SK-N-SH treated with all-trans-retinoic acid at 6 μM for 48 hours (cell line): ENCODE results near the gene CAAP1.

Experiments used
- ATAC-seq: fragments of 200-7000 bp; cut with Tn5 transposase; 3 replicates; pipeline ENCODE4 v1.9.1; 2020; ENCODE audit warnings: mild to moderate bottlenecking, moderate library complexity
- ARNTL ChIP-seq: fragments of 450-650 bp; formaldehyde crosslinking; IDR thresholded peaks from 2 replicates; pipeline ENCODE4 v1.5.0; 2020; ENCODE audit warnings: low read depth, mild to moderate bottlenecking, moderate library complexity, borderline replicate concordance
- BACH2 ChIP-seq: fragments of 250-450 bp; sonication (Bioruptor Pico); IDR thresholded peaks from 2 replicates; pipeline ENCODE4 v1.9.0; 2021; ENCODE audit warnings: mild to moderate bottlenecking, borderline replicate concordance
- CREB5 ChIP-seq: fragments of 250-450 bp; sonication (Bioruptor Pico); IDR thresholded peaks from 2 replicates; pipeline ENCODE4 v1.5.1; 2020; ENCODE audit warnings: low read depth, mild to moderate bottlenecking, moderate library complexity
- CSDC2 ChIP-seq: fragments of 250-450 bp; sonication (Bioruptor Pico); IDR thresholded peaks from 2 replicates; pipeline ENCODE4 v1.5.0; 2020; ENCODE audit warnings: mild to moderate bottlenecking, moderate library complexity
- CSRNP3 ChIP-seq: fragments of 250-450 bp; sonication (Bioruptor Pico); IDR thresholded peaks from 2 replicates; pipeline ENCODE4 v1.5.1; 2021; ENCODE audit warnings: mild to moderate bottlenecking, moderate library complexity
- ESRRG ChIP-seq: fragments of 250-450 bp; sonication (Bioruptor Pico); IDR thresholded peaks from 2 replicates; pipeline ENCODE4 v1.6.1; 2021; ENCODE audit warnings: mild to moderate bottlenecking
- GLIS3 ChIP-seq: fragments of 250-450 bp; sonication (Bioruptor Pico); IDR thresholded peaks from 2 replicates; pipeline ENCODE4 v1.5.0; 2020; ENCODE audit warnings: mild to moderate bottlenecking, moderate library complexity
- OSR1 ChIP-seq: fragments of 250-450 bp; sonication (Bioruptor Pico); IDR thresholded peaks from 2 replicates; pipeline ENCODE4 v1.8.0; 2022; ENCODE audit warnings: moderate library complexity, mild to moderate bottlenecking, inconsistent platforms
- PATZ1 ChIP-seq: fragments of 250-450 bp; sonication (Bioruptor Pico); IDR thresholded peaks from 2 replicates; pipeline ENCODE4 v1.8.0; 2020; ENCODE audit warnings: mild to moderate bottlenecking, moderate library complexity, borderline replicate concordance
- POU6F1 ChIP-seq: fragments of 250-450 bp; sonication (Bioruptor Pico); IDR thresholded peaks from 2 replicates; pipeline ENCODE4 v1.8.0; 2021; ENCODE audit warnings: low read depth, mild to moderate bottlenecking, moderate library complexity, borderline replicate concordance
- PPARA ChIP-seq: fragments of 250-450 bp; sonication (Bioruptor Pico); IDR thresholded peaks from 2 replicates; pipeline ENCODE4 v1.5.0; 2020; ENCODE audit warnings: mild to moderate bottlenecking, borderline replicate concordance
- RARB ChIP-seq: fragments of 250-450 bp; sonication (Bioruptor Pico); IDR thresholded peaks from 2 replicates; pipeline ENCODE4 v1.8.0; 2021; ENCODE audit warnings: mild to moderate bottlenecking, moderate library complexity
- SNAI2 ChIP-seq: fragments of 250-450 bp; sonication (Bioruptor Pico); IDR thresholded peaks from 2 replicates; pipeline ENCODE4 v1.5.0; 2020; ENCODE audit warnings: mild to moderate bottlenecking, moderate library complexity
- TCF4 ChIP-seq: fragments of 250-450 bp; sonication (Bioruptor Pico); IDR thresholded peaks from 2 replicates; pipeline ENCODE4 v1.8.0; 2021; ENCODE audit warnings: mild to moderate bottlenecking, moderate library complexity, borderline replicate concordance
- TOX ChIP-seq: fragments of 250-450 bp; sonication (Bioruptor Pico); IDR thresholded peaks from 2 replicates; pipeline ENCODE4 v1.8.0; 2021; ENCODE audit warnings: mild to moderate bottlenecking, moderate library complexity, borderline replicate concordance
- ZC3H10 ChIP-seq: fragments of 250-450 bp; sonication (Bioruptor Pico); IDR thresholded peaks from 2 replicates; pipeline ENCODE4 v1.5.1; 2021; ENCODE audit warnings: mild to moderate bottlenecking, moderate library complexity
- ZFP3 ChIP-seq: fragments of 250-450 bp; sonication (Bioruptor Pico); IDR thresholded peaks from 2 replicates; pipeline ENCODE4 v1.5.0; 2020; ENCODE audit warnings: mild to moderate bottlenecking, moderate library complexity
- ZFP30 ChIP-seq: fragments of 450-650 bp; formaldehyde crosslinking; IDR thresholded peaks from 2 replicates; pipeline ENCODE4 v1.5.0; 2022; ENCODE audit warnings: mild to moderate bottlenecking, moderate library complexity
- ZNF565 ChIP-seq: fragments of 450-650 bp; formaldehyde crosslinking; conservative IDR thresholded peaks from 2 replicates; pipeline ENCODE4 v1.5.0; 2020; ENCODE audit warnings: low read depth, mild to moderate bottlenecking, moderate library complexity
- ZNF70 ChIP-seq: fragments of 450-650 bp; formaldehyde crosslinking; IDR thresholded peaks from 2 replicates; pipeline ENCODE4 v1.5.0; 2020; ENCODE audit warnings: mild to moderate bottlenecking, moderate library complexity
- ZNF8 ChIP-seq: fragments of 450-650 bp; formaldehyde crosslinking; IDR thresholded peaks from 2 replicates; pipeline ENCODE4 v1.5.0; 2020; ENCODE audit warnings: mild to moderate bottlenecking, moderate library complexity
- TF ChIP-seq, protein P1 (sequence below): fragments of 250-450 bp; sonication (Bioruptor Pico); IDR thresholded peaks from 2 replicates; pipeline ENCODE4 v1.5.0; 2020; ENCODE audit warnings: mild to moderate bottlenecking, moderate library complexity

CAAP1 gene

DNA sequence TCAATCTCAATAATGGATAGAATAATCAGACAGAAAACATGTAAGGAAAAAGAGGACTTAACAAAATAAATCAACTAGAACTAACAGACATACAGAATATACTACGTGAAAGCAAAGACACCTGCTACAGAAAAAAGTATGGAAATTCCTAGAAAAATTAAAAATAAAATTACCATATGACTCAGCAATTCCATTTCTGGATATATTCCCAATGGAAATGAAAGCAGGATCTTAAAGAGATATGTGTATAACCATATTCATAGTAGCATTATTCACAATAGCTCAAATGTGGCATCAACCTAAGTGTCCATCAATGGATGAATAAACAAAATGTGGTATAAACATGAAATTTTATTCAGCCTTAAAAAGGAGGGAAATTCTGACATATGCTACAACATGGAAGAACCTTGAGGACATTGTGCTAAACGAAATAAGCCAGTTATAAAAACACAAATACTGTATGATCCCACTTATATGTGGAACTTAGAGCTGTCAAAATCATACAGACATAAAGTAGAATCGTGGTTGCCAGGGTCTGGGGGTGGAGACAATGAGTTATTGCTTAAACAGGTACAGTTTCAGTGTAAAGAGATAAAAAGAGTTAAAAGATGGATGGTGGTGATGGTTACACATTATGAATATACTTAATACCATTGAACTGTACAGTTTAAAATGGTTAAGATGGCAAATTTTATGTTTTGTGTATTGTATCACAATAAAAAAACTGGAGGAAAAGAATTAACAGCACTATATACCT lies 47.5 kb upstream of the CAAP1 start:
- ATAC-seq: no peak
- TF ChIP-seq RARB (CRISPR knock-in tag) (no peak), TCF4 (CRISPR knock-in tag) (no peak), ZFP3 (no peak), CSDC2 (no peak), PATZ1 (no peak), ZNF70 (CRISPR knock-in tag) (no peak), ZC3H10 (CRISPR knock-in tag) (no peak), ARNTL (CRISPR knock-in tag) (no peak), TOX (CRISPR knock-in tag) (no peak), ZNF565 (CRISPR knock-in tag) (no peak), PPARA (no peak), SNAI2 (no peak)

- no peak for TF ChIP-seq OSR1 (CRISPR knock-in tag)
- no peak for TF ChIP-seq BACH2 (CRISPR knock-in tag)
- no peak for TF ChIP-seq ARNTL (CRISPR knock-in tag)
- TF ChIP-seq ZFP3: no peak
- TF ChIP-seq POU6F1: no peak
- no peak for TF ChIP-seq ESRRG (CRISPR knock-in tag)
- TF ChIP-seq, all 23 proteins: peak for 0
- no peak for ATAC-seq
These were observed 45.3 kb upstream of the CAAP1 start for GRCh38 chr9:26937816-26938371.

DNA sequence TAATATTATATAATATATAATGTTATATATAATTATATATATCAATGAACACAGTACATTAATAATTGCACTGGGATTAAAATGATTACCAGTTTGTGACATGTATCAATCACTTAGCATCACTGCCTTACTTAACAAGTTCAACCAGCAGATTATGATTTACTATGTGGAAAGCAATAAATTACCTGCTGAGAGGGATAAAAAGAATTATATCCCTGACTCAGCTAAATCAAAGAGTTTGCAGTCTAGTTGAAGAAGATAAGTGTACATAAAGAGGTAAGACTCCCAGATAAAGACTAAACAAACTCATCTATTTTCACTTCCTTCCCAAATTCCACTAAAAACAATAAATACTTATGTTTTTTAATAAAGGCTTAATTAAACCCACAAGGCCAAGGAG lies 43.2 kb upstream of the CAAP1 start:
- TF ChIP-seq RARB (CRISPR knock-in tag): no peak
- TF ChIP-seq, protein P1, sequence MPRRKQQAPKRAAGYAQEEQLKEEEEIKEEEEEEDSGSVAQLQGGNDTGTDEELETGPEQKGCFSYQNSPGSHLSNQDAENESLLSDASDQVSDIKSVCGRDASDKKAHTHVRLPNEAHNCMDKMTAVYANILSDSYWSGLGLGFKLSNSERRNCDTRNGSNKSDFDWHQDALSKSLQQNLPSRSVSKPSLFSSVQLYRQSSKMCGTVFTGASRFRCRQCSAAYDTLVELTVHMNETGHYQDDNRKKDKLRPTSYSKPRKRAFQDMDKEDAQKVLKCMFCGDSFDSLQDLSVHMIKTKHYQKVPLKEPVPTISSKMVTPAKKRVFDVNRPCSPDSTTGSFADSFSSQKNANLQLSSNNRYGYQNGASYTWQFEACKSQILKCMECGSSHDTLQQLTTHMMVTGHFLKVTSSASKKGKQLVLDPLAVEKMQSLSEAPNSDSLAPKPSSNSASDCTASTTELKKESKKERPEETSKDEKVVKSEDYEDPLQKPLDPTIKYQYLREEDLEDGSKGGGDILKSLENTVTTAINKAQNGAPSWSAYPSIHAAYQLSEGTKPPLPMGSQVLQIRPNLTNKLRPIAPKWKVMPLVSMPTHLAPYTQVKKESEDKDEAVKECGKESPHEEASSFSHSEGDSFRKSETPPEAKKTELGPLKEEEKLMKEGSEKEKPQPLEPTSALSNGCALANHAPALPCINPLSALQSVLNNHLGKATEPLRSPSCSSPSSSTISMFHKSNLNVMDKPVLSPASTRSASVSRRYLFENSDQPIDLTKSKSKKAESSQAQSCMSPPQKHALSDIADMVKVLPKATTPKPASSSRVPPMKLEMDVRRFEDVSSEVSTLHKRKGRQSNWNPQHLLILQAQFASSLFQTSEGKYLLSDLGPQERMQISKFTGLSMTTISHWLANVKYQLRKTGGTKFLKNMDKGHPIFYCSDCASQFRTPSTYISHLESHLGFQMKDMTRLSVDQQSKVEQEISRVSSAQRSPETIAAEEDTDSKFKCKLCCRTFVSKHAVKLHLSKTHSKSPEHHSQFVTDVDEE (CRISPR knock-in tag): no peak
- no peak for TF ChIP-seq TOX (CRISPR knock-in tag)
- TF ChIP-seq OSR1 (CRISPR knock-in tag): no peak
- no peak for TF ChIP-seq SNAI2
- no peak for TF ChIP-seq ZC3H10 (CRISPR knock-in tag)
- no peak for TF ChIP-seq TCF4 (CRISPR knock-in tag)
- TF ChIP-seq, all 23 proteins: peak for 0
- no peak for ATAC-seq

DNA sequence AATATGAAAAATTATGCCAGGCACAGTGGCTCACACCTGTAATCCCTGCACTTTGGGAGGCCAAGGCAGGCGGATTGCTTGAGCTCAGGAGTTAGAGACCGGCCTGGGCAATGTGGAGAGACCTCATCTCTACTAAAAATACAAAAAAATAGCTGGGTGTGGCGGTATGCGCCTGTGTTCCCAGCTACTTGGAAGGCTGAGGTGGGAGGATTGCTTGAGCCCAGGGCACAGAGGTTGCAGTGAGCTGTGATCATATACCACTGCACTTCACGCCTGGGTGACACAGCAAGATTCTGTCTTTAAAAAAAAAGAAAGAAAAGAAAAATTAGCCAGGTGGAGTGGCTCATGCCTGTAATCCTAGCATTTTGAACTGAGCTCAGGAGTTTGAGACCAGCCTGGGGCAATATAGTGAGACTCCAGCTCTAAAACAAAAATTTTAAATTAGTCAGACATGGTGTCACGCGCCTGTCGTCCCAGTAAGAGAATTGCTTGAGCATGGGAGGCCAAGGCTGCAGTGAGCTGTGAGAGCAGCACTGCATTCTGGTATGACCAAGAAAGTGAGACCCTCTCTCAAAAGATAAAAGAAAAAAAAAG lies 36.4 kb upstream of the CAAP1 start:
- ATAC-seq: no peak
- TF ChIP-seq GLIS3 (CRISPR knock-in tag) (no peak), ZNF565 (CRISPR knock-in tag) (no peak)

DNA sequence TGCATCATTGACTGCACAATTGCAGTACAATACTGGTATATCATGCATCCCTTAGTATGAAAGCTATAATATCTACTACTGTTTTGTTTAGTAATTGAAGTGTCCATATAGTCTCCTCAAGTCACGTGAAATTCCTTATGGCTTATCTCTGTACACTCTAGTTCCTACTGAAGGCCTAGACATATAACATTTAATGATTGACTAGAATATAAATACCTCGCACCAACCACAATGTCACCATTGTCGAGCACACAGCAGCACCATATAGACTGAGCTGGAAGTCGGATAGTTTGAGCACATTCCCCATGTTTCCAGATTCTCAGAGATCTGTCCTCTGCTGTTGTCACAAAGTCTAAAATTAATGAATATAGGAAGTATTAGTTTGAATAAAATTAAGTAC lies 33.0 kb upstream of the CAAP1 start:
- ATAC-seq: no peak
- TF ChIP-seq TOX (CRISPR knock-in tag): no peak
- no peak for TF ChIP-seq CREB5
- no peak for TF ChIP-seq BACH2 (CRISPR knock-in tag)
- no peak for TF ChIP-seq ZFP3
- no peak for TF ChIP-seq OSR1 (CRISPR knock-in tag)
- no peak for TF ChIP-seq ZNF8 (CRISPR knock-in tag)
- TF ChIP-seq ZFP30 (CRISPR knock-in tag): no peak
- no peak for TF ChIP-seq CSRNP3 (CRISPR knock-in tag)
- TF ChIP-seq GLIS3 (CRISPR knock-in tag): no peak
- TF ChIP-seq TCF4 (CRISPR knock-in tag): no peak
- TF ChIP-seq ESRRG (CRISPR knock-in tag): no peak
- no peak for TF ChIP-seq ZNF70 (CRISPR knock-in tag)
- TF ChIP-seq RARB (CRISPR knock-in tag): no peak
- no peak for TF ChIP-seq ZNF565 (CRISPR knock-in tag)
